Large intestine (tissue), 3 donors: ENCODE data around the gene MYH16. TPM values are rescaled to one million over a fixed set of nuclear protein-coding genes. Genes with fewer than 3 reads are reported as not detected.
"Not testable (repeated sequence)": the region's sequence is repeated elsewhere in the genome, so short reads cannot be mapped to it uniquely, and the experiment has no call there.

Experiments
- DNase-seq, 2 donors: peaks; one replicate each; pipeline versions ENCODE4 v3.0.0 to v3.0.0-alpha.2; 2013
- H3K27ac ChIP-seq: one replicate; pipeline ENCODE4 v1.5.1; 2013; ENCODE audit warnings: low read length
- H3K27me3 ChIP-seq: 2 replicates; pipeline ENCODE4 v1.6.1; 2013; ENCODE audit warnings: low read length; ENCODE audit not compliant: control insufficient read depth, insufficient read depth
- H3K36me3 ChIP-seq: 2 replicates; pipeline ENCODE4 v1.6.1; 2013; ENCODE audit warnings: low read length; ENCODE audit not compliant: control insufficient read depth, insufficient read depth
- H3K4me1 ChIP-seq: one replicate; pipeline ENCODE4 v1.6.1; 2013; ENCODE audit warnings: low read length; ENCODE audit not compliant: control insufficient read depth, insufficient read depth
- H3K4me3 ChIP-seq: one replicate; pipeline ENCODE4 v1.5.1; 2013; ENCODE audit warnings: low read length
- H3K9me3 ChIP-seq: one replicate; pipeline ENCODE4 v1.6.1; 2013; ENCODE audit warnings: mild to moderate bottlenecking, low read depth, low read length, moderate library complexity; ENCODE audit not compliant: control insufficient read depth
- WGBS: methylation state at CpG from one replicate; pipeline ENCODE4 v1.1.5; 2013; ENCODE audit warnings: low lambda C conversion rate; ENCODE audit not compliant: insufficient coverage; 5-methylcytosine and 5-hydroxymethylcytosine counted together
- polyA plus RNA-seq: library from polyadenylated mRNA; unstranded; fragments of 120-200 nt; gene quantifications from one replicate; pipeline ENCODE4 v1.2.1, GENCODE V29; 2013

MYH16 gene
- polyA plus RNA-seq, 1 donor, result 0.01 TPM

- no CpG with 5 or more reads among the region's 7 CpGs for WGBS
- no peaks in the 10 kb centered on the region for H3K27me3 ChIP-seq
- DNase-seq, result no peak
- no peaks in the 10 kb centered on the region for H3K36me3 ChIP-seq
- no peak overlapping the region for H3K4me3 ChIP-seq
- H3K9me3 ChIP-seq, result no peaks in the 10 kb centered on the region
- H3K27ac ChIP-seq, result no peak overlapping the region
- H3K4me1 ChIP-seq, result no peaks in the 10 kb centered on the region
Measured at GRCh38 chr7:99257675-99258074, 15.0 kb upstream of the MYH16 start.

GRCh38 chr7:99258501-99258900 is 14.1 kb upstream of the MYH16 start:
- no peaks in the 10 kb centered on the region for H3K4me1 ChIP-seq
- no peaks in the 10 kb centered on the region for H3K27me3 ChIP-seq
- no peak for DNase-seq
- H3K9me3 ChIP-seq, result no peaks in the 10 kb centered on the region
- H3K4me3 ChIP-seq, result no peak overlapping the region
- WGBS, result no CpG with 5 or more reads among the region's 2 CpGs
- H3K36me3 ChIP-seq, result no peaks in the 10 kb centered on the region
- no peak overlapping the region for H3K27ac ChIP-seq

DNA sequence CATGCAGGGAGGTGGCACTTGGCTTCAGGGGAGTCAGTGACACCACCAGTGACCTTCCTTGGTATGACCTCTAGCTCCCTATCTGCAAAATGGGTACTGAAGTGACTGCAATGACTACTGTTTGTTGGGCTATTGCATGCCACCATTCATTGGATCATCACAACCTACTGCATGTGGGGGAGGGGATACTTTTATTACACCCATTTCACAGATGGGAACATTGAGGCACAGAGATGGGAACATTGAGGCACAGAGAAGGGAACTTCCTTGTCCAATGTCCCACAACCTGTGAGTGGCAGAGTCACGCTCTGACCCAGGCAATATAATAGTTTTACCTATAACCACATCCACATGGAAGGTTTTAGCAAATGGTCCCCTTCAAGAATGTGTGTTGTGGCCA is 12.2 kb upstream of the MYH16 start:
- Histone ChIP-seq H3K4me1 (no peaks in the 10 kb centered on the region), H3K4me3 (no peak overlapping the region), H3K27ac (no peak overlapping the region), H3K9me3 (no peaks in the 10 kb centered on the region), H3K36me3 (no peaks in the 10 kb centered on the region), H3K27me3 (no peaks in the 10 kb centered on the region)
- no peak for DNase-seq
- no CpG with 5 or more reads among the region's 1 CpG for WGBS

DNA sequence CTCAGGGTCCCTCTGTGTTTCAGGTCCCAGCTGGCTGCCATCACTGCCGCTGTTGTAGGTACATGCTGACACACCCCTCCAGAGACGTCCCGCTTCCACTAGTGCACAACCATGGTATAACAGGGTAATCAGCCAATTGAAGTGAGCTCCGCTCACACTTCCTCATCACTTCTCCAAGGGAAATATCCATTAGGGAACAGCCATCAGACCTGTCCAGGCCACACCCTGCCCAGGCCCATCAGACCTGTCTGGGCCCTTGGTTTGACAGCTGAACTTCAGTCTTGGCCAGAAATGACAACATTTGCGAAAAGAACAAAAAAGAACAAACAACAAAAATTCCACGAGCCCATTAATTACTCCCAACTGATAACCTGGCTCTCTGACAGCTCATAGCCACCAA is 11.0 kb upstream of the MYH16 start:
- Histone ChIP-seq H3K36me3 (no peaks in the 10 kb centered on the region), H3K27me3 (no peaks in the 10 kb centered on the region), H3K9me3 (no peaks in the 10 kb centered on the region), H3K4me3 (no peak overlapping the region), H3K27ac (no peak overlapping the region), H3K4me1 (no peaks in the 10 kb centered on the region)
- no peak for DNase-seq
- WGBS, result no CpG with 5 or more reads among the region's 6 CpGs

DNA sequence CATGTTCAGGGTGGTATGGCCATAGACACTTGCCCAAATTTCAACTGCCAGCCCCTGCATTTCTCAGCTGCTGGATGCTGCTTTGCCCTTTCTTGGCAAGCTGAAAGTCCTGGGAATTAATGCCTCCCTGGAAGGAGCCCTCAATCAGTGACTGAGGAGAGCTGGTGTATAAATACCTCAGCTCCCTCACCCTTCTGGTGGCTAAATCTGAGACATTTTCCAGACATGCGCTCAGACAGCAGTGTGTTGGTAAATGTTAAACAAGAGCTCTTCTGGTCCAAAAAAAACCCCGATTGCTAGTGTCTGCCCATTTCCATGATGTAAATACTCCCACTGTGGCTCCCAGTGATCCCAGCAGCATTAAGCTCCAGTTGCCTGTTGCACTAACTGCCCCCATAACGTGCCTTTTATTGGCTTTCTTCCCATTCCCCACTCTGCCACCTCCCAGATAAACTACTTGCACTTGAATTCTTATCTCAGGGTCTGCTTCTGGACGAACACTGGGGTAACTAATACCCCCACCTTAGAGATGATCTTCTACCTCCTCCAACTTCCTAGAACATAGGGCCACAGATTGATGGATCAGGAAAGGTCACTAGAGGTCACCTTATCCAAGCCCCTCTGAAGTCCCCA is 6.7 kb upstream of the MYH16 start:
- DNase-seq, result no peak
- Histone ChIP-seq H3K4me3 (no peak overlapping the region), H3K4me1 (no peaks in the 10 kb centered on the region), H3K27ac (no peak overlapping the region), H3K9me3 (no peaks in the 10 kb centered on the region), H3K27me3 (no peaks in the 10 kb centered on the region), H3K36me3 (no peaks in the 10 kb centered on the region)
- WGBS, result 100% methylated on average over 1 of the region's 4 CpGs

DNA sequence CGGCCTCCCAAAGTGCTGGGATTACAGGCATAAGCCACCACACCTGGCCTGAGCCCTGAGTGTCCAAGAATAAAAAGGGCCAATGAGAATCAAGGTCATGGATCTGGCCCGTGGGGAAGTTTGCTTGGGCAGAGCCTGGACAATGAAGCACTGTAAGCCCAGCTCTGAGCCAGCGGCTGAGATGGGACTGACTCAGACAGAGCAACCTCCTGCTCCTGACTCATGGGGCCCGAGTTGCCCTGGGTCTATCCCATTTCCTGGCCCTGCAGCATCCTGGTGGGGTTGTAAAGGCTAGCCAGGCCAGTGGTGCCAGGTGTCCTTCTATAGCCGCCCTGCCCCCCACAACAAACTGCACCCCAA is 5.2 kb upstream of the MYH16 start:
- no peaks in the 10 kb centered on the region for H3K4me1 ChIP-seq
- no peak overlapping the region for H3K27ac ChIP-seq
- no CpG with 5 or more reads among the region's 5 CpGs for WGBS
- H3K9me3 ChIP-seq, result no peaks in the 10 kb centered on the region
- H3K36me3 ChIP-seq, result no peaks in the 10 kb centered on the region
- H3K4me3 ChIP-seq, result no peak overlapping the region
- H3K27me3 ChIP-seq, result no peaks in the 10 kb centered on the region
- DNase-seq, result no peak

GRCh38 chr7:99267841-99268576 is 4.6 kb upstream of the MYH16 start:
- Histone ChIP-seq H3K9me3 (no peaks in the 10 kb centered on the region), H3K36me3 (no peaks in the 10 kb centered on the region), H3K4me3 (no peak overlapping the region), H3K27ac (no peak overlapping the region), H3K27me3 (no peaks in the 10 kb centered on the region), H3K4me1 (no peaks in the 10 kb centered on the region)
- no peak for DNase-seq
- WGBS, result no CpG with 5 or more reads among the region's 17 CpGs

DNA sequence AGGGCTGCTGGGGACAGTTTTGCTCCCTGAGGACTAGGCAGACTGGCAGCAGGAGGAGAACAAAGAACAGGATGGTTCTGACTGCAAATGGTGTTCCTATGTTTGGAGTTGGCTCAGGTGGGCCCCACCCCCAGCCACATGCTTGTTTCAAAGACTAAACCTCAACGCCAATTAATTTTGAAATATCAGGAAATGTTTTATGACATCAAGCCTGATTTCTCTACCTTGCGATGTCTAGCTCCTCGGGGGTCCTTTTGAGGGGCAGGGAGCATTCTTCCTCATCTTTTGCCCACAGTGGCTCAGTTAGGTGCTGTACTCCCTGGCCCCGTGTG is 4.1 kb upstream of the MYH16 start:
- H3K4me3 ChIP-seq, result no peak overlapping the region
- WGBS, result 67% methylated on average over 1 of the region's 4 CpGs
- H3K27ac ChIP-seq, result no peak overlapping the region
- no peaks in the 10 kb centered on the region for H3K4me1 ChIP-seq
- no peaks in the 10 kb centered on the region for H3K9me3 ChIP-seq
- no peaks in the 10 kb centered on the region for H3K27me3 ChIP-seq
- H3K36me3 ChIP-seq, result no peaks in the 10 kb centered on the region
- DNase-seq, result no peak

DNA sequence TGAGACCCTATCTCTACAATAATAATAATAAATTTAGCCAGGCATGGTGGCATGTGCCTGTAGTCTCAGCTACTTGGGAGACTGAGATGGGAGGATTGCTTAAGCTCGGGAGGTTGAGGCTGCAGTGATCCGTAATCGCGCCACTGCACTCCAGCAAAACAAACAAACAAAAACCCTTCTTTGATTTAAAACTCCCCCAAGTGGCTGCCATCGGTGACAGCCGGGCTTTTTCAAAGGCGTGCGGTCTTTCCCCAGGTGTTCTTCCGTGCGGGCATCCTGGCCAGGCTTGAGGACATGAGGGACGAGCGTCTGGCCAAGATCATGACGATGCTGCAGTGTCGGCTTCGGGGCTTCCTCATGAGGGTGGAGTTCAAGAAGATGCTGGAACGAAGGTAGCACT is 1.9 kb upstream of the MYH16 start:
- H3K27ac ChIP-seq, result no peak overlapping the region
- no peaks in the 10 kb centered on the region for H3K36me3 ChIP-seq
- WGBS, result no CpG with 5 or more reads among the region's 16 CpGs
- no peaks in the 10 kb centered on the region for H3K9me3 ChIP-seq
- no peak overlapping the region for H3K4me3 ChIP-seq
- peaks cover 5% of the 10 kb centered on the region for H3K4me1 ChIP-seq
- no peaks in the 10 kb centered on the region for H3K27me3 ChIP-seq
- no peak for DNase-seq

DNA sequence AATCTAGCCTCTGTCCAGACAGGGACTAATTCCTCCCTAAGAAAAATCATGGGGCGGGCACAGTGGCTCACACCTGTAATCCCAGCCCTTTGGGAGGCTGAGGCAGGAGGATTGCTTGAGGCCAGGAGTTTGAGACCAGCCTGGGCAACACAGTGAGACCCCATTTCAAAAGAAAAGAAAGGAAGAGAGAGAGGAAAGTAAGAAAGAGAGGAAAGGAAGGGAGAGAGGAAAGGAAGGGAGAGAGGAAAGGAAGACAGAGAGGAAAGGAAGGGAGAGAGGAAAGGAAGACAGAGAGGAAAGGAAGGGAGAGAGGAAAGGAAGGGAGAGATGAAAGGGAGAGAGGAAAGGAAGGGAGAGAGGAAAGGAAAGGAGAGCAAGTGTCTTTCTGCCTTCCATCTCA is 922 bp downstream of the MYH16 start:
- not testable (repeated sequence) for H3K36me3 ChIP-seq, H3K27ac ChIP-seq
- no CpG with 5 or more reads among the region's 1 CpG for WGBS

GRCh38 chr7:99274908-99275307 is 2.3 kb downstream of the MYH16 start:
- not testable (repeated sequence) for H3K4me3 ChIP-seq, H3K36me3 ChIP-seq, DNase-seq, H3K9me3 ChIP-seq, H3K27me3 ChIP-seq, H3K27ac ChIP-seq, H3K4me1 ChIP-seq
- WGBS, result 100% methylated on average over 2 of the region's 7 CpGs

More for the DNA sequence above, 922 bp downstream of the MYH16 start:
- H3K4me1 ChIP-seq, H3K27me3 ChIP-seq, H3K4me3 ChIP-seq, H3K9me3 ChIP-seq, DNase-seq: not testable (repeated sequence)
